HG03045 (cell line): Measurements from ENCODE around the gene CHST3.
"Not testable (repeated sequence)": the region's sequence is repeated elsewhere in the genome, so short reads cannot be mapped to it uniquely, and the experiment has no call there.

Source experiments
- ATAC-seq: cut with Tn5 transposase; IDR thresholded peaks from one replicate; pipeline ENCODE4 v1.9.1; 2021; ENCODE audit warnings: mild to moderate bottlenecking, moderate library complexity; ENCODE audit not compliant: unreplicated experiment

The CHST3 gene

DNA sequence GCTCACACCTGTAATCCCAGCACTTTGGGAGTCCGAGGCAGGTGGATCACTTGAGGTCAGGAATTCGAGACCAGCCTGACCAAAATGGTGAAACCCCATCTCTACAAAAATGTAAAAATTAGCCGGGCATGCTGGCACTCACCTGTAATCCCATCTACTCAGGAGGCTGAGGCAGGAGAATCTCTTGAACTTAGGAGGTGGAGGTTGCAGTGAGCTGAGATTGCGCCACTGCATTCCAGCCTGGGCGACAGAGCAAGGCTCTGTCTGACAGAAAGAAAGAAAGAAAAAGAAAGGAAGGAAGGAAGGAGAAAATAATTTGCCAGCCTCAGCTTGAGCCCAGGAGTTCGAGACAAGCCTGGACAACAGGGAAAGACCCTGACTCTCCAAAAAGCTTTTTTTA is 24.7 kb downstream of the CHST3 start:
- ATAC-seq: not testable (repeated sequence)

GRCh38 chr10:71989661-71990454 is 25.7 kb downstream of the CHST3 start:
- no peak for ATAC-seq

GRCh38 chr10:71990706-71991269 is 26.6 kb downstream of the CHST3 start:
- ATAC-seq: no peak

GRCh38 chr10:71995449-71995848 is 31.3 kb downstream of the CHST3 start:
- ATAC-seq: no peak

GRCh38 chr10:71995887-71996575 is 31.8 kb downstream of the CHST3 start:
- ATAC-seq: no peak

DNA sequence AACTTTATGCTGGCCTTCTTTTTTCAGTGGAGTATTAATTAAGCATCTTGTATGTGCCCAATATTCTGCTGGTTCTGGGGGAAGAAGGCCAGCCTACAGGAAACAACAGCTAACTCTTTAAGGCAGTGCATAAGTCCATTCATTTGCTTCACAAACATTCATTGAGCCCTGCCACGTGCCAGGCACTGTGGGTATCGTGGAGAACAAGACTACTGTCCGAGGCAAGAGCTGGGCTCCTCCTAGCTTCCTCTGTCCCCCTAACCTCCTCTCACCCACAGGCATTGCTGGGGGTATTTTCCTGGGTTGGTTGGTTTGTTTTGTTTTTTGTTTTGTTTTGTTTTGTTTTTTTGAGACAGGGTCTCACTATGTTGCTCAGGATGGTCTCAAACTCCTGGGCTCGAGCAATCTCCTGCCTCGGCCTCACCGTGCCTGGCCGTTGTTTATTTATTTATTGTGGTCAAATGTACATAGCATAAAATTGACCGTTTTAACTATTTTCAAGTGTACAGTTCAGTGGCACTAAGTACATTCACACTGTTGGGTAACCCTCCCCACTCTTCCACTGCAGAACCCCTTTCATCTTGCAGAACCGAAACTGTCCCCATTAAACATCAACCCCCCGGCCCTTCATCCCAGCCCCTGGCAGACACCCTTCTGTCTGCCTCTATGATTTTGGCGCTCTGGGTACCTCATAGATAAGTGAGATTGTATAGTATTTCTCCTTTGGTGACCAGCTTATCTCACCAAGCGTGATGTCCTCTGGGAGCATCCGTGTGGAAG is 32.6 kb downstream of the CHST3 start:
- no peak for ATAC-seq

DNA sequence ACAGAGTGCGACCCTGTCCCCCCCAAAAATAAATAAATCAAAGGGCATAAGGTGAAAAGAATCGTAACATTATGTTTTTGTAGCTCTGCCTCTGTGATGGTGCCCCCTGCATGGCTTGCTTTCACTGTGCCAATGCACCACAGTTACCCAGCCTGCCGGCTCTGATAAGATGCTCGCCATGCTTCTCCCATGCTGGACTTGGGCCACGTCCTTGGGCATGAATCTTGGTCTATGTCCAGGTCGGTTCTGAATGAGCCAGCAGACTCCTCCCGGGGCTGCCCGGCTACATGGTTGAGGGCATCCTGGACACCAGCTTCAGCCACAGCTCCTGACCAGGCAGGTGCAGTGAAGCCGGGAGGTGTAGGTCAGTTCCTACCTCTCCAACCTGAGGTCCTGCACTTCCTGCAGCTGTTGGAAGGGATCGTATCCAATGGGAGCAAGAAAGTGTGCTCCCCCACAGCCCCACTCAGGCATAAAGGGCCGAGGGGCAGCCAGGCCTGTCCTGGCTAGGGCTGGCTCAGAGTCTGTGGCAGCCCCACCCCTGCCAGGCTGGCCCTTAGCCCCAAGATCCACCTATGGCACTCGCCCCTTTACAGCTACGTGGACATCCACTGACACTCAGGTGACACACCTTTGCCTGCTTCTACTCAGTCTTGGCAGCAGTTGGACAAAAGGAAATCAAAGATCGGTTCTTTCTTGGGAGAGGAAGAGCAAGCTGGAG is 34.1 kb downstream of the CHST3 start:
- ATAC-seq: no peak

- ATAC-seq: no peak
Observed at GRCh38 chr10:71998840-71999194, 34.6 kb downstream of the CHST3 start.

DNA sequence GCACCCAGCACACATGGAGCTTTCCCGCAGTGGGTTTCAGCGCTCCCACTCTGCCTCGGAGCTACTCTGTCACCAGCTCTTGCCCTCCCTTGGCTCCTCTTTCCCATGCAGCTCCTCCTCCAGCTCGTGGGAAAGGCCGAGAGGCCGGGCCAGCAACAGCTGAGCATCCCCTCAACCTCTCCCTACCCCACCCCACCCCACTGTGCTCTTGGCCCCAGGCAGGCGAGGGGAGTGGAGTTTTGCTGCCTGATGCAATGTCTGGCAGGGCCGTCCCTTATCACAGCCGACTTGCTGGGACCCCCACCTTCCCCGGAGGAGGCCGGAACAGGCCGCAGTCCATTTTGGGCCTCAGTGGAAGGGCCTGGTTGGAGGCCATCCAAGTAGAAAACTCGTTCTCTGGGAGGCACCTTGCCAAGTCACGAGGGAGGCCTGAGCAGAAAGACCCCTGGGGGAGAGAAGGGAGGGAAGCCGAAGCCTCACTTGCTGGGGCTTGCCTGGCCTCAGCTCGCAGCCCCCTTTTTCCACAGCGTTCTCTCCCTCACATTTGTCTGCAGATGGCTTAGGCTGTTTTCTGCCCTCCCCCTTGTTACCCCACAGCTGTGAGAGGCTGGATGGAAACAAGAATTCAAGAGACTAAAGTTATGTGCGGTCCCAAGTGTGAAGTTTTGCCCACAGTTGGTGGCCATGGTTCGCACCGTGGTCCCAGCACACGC is 35.3 kb downstream of the CHST3 start:
- ATAC-seq: no peak

DNA sequence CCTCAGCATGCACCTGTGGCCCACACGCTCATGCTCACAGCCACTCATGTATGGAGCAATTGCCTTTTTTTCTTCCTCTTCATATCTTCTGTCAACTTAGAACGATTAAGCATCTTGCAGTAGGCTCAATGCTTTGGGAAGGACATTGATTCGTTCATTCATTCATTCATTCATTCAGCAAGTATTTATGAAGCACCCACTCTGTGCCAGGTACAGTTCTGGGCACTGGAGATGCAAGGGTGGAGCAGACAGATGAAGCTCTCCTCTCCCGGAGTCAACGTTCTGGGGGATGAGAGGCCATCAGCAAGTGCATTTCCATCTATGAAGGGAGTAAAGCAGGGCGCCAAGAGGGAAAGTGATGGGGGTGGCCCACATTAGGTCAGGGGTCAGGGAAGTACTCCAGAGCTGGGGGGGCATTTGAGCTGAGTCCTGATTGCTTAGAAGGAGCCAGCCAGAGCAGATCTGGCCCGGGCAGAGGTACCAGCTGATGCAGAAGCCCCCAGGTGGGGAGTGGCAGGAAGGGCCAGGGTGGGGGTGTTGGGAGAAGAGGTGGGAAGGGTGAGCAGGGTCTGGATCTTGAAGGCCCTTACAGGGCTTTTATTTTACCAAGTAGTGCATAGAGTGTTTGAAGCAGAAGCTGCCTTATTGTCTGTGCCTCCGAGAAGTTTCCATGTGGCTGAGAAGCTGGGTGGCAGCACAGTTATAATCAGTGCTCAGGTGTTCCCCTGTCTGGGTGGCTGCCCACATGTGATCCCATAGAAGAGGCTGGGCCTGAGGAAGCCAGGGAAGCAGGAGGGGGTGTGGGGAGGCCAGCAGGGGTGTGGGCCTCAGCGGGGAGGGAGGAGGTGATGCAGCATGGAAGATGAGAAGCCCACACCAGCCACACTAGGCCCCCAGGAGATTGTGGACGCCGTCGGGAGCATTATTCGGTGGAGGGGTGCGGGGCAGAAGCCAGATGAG is 36.2 kb downstream of the CHST3 start:
- ATAC-seq: no peak

- ATAC-seq: no peak
Observed at GRCh38 chr10:72001033-72001395, 36.8 kb downstream of the CHST3 start.

GRCh38 chr10:72002354-72003295 is 38.4 kb downstream of the CHST3 start:
- no peak for ATAC-seq

GRCh38 chr10:72006026-72006425 is 41.8 kb downstream of the CHST3 start:
- no peak for ATAC-seq

DNA sequence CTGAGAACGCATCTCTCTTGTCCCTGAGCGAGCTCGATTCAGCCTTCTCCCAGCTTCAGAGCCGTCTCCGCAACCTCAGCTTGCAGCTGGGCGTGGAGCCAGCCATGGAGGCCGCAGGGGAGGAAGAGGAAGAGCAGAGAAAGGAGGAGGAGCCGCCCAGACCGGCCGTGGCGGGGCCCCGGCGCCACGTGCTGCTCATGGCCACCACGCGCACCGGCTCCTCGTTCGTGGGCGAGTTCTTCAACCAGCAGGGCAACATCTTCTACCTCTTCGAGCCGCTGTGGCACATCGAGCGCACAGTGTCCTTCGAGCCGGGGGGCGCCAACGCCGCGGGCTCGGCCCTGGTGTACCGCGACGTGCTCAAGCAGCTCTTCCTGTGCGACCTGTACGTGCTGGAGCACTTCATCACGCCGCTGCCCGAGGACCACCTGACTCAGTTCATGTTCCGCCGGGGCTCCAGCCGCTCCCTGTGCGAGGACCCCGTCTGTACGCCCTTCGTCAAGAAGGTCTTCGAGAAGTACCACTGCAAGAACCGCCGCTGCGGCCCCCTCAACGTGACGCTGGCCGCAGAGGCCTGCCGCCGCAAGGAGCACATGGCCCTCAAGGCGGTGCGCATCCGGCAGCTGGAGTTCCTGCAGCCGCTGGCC is 43.2 kb downstream of the CHST3 start:
- no peak for ATAC-seq

GRCh38 chr10:72008096-72008981 is 44.1 kb downstream of the CHST3 start:
- ATAC-seq: no peak

DNA sequence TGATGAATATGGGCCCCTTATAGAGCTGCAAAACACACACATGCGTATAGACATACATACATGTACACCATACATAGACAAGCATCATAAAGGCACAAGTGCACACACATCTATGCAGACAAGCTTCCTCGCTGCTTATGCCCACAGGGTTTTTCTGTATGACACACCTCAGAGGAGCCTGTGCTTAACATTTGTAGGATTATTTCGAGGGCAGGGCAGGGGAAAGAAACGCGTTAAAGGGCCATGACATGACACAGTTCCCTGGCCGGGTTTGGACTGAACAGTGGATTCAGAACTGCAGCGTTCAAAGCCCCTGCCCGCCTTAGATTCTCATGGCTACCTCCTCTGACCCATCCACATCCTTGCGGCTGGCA is 44.8 kb downstream of the CHST3 start:
- no peak for ATAC-seq
